ENCODE results near the gene VSX2.

GRCh38 chr14:74292061-74292460 lies 52.8 kb downstream of the VSX2 start:
- TF ChIP-seq, protein P1, sequence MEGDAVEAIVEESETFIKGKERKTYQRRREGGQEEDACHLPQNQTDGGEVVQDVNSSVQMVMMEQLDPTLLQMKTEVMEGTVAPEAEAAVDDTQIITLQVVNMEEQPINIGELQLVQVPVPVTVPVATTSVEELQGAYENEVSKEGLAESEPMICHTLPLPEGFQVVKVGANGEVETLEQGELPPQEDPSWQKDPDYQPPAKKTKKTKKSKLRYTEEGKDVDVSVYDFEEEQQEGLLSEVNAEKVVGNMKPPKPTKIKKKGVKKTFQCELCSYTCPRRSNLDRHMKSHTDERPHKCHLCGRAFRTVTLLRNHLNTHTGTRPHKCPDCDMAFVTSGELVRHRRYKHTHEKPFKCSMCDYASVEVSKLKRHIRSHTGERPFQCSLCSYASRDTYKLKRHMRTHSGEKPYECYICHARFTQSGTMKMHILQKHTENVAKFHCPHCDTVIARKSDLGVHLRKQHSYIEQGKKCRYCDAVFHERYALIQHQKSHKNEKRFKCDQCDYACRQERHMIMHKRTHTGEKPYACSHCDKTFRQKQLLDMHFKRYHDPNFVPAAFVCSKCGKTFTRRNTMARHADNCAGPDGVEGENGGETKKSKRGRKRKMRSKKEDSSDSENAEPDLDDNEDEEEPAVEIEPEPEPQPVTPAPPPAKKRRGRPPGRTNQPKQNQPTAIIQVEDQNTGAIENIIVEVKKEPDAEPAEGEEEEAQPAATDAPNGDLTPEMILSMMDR (IDR thresholded peaks at IDR 0.05): no peak
- no peak for TF ChIP-seq POLR2A (IDR thresholded peaks at IDR 0.05)
